ENCODE data around the gene ISLR.
A peak's percentile ranks its signal among the peaks of the same experiment; 100 is the strongest.

ISLR gene

GRCh38 chr15:74197176-74197965, 23.9 kb downstream of the ISLR start:
- DNase-seq = no peak

- no peak for DNase-seq
These were observed 25.8 kb downstream of the ISLR start for GRCh38 chr15:74199297-74199652.

- no peak for DNase-seq
These were observed 26.9 kb downstream of the ISLR start for GRCh38 chr15:74200412-74200815.

- DNase-seq = no peak
These were observed 27.4 kb downstream of the ISLR start for GRCh38 chr15:74200871-74201419.

- no peak for DNase-seq
These were observed 28.4 kb downstream of the ISLR start for GRCh38 chr15:74201710-74202420.

- DNase-seq = peak; percentile 90
These were observed 29.2 kb downstream of the ISLR start, which contains the start of gene STRA6 for GRCh38 chr15:74202452-74203401. Gene STRA6, minus strand, starts transcription at chr15:74202787. Its CDS starts 520 bp downstream, at chr15:74202267.

GRCh38 chr15:74203914-74204431, 30.5 kb downstream of the ISLR start:
- peak; percentile 38 for DNase-seq

- no peak for DNase-seq
These were observed 32.1 kb downstream of the ISLR start for GRCh38 chr15:74205582-74205947.

GRCh38 chr15:74206801-74207281, 33.3 kb downstream of the ISLR start:
- no peak for DNase-seq

GRCh38 chr15:74207652-74208440, 34.3 kb downstream of the ISLR start:
- no peak for DNase-seq

GRCh38 chr15:74208496-74208895, 35.0 kb downstream of the ISLR start:
- no peak for DNase-seq

- no peak for DNase-seq
These were observed 35.5 kb downstream of the ISLR start for GRCh38 chr15:74208901-74209559.

- no peak for DNase-seq
These were observed 36.0 kb downstream of the ISLR start for GRCh38 chr15:74209560-74209958.

GRCh38 chr15:74209997-74210671, 36.6 kb downstream of the ISLR start:
- no peak for DNase-seq

GRCh38 chr15:74210729-74211128, 37.2 kb downstream of the ISLR start:
- DNase-seq = no peak

GRCh38 chr15:74211656-74212055, 38.1 kb downstream of the ISLR start:
- no peak for DNase-seq

- DNase-seq = no peak
These were observed 39.0 kb downstream of the ISLR start for GRCh38 chr15:74212494-74212893.

GRCh38 chr15:74213858-74214284, 40.4 kb downstream of the ISLR start:
- DNase-seq = no peak

- no peak for DNase-seq
These were observed 41.0 kb downstream of the ISLR start for GRCh38 chr15:74214324-74215021.

GRCh38 chr15:74215958-74216357, 42.4 kb downstream of the ISLR start:
- DNase-seq = no peak

All from NCI-H1436 (cell line).